Measurements from ENCODE around the gene NDUFB10.

NDUFB10 gene

GRCh38 chr16:1991135-1991551 is 31.8 kb downstream of the NDUFB10 start:
- TF ChIP-seq EZH2phosphoT487 (IDR thresholded peaks at IDR 0.05; ENCODE audit: borderline replicate concordance, low read length) (no peak), CTCF (IDR thresholded peaks at IDR 0.05; ENCODE audit: low read depth, low read length, poor library complexity, severe bottlenecking) (no peak)
- Histone ChIP-seq H3K4me2 (ENCODE audit: low read length) (peak overlapping the region; percentile 100), H3K79me2 (ENCODE audit: control insufficient read depth, low read length) (no peaks in the 10 kb centered on the region), H4K20me1 (ENCODE audit: control insufficient read depth, insufficient read depth, low read depth, low read length) (no peaks in the 10 kb centered on the region), H3K9me2 (replicated peaks; ENCODE audit: control insufficient read depth, low read length) (no peaks in the 10 kb centered on the region), H3K27me3 (ENCODE audit: control insufficient read depth, low read length) (peaks cover 19% of the 10 kb centered on the region), H3K4me3 (ENCODE audit: low read length) (peak overlapping the region; percentile 93), H3K36me3 (ENCODE audit: control insufficient read depth, low read length) (peaks cover 24% of the 10 kb centered on the region), H3K9me3 (ENCODE audit: control insufficient read depth, insufficient read depth, low read length) (peaks cover 5% of the 10 kb centered on the region; the same call in 1 of the 2 replicates), H3K4me1 (ENCODE audit: control insufficient read depth, low read length) (peaks cover 44% of the 10 kb centered on the region), H3F3A (ENCODE audit: control insufficient read depth, insufficient read depth) (peaks cover 38% of the 10 kb centered on the region), H3K27ac (ENCODE audit: low read depth, low read length) (peak overlapping the region; percentile 77)

GRCh38 chr16:1991588-1991947 is 32.2 kb downstream of the NDUFB10 start:
- H3K36me3 ChIP-seq (ENCODE audit: control insufficient read depth, low read length), result peaks cover 21% of the 10 kb centered on the region
- no peaks in the 10 kb centered on the region for H4K20me1 ChIP-seq (ENCODE audit: control insufficient read depth, insufficient read depth, low read depth, low read length)
- peaks cover 40% of the 10 kb centered on the region for H3F3A ChIP-seq (ENCODE audit: control insufficient read depth, insufficient read depth)
- H3K27ac ChIP-seq (ENCODE audit: low read depth, low read length), result peak overlapping the region; percentile 77
- TF ChIP-seq CTCF (IDR thresholded peaks at IDR 0.05; ENCODE audit: low read depth, low read length, poor library complexity, severe bottlenecking) (no peak), EZH2phosphoT487 (IDR thresholded peaks at IDR 0.05; ENCODE audit: borderline replicate concordance, low read length) (no peak)
- H3K9me3 ChIP-seq (ENCODE audit: control insufficient read depth, insufficient read depth, low read length), result peaks cover 5% of the 10 kb centered on the region; the same call in 1 of the 2 replicates
- H3K4me3 ChIP-seq (ENCODE audit: low read length), result peak overlapping the region; percentile 93
- peak overlapping the region; percentile 100 for H3K4me2 ChIP-seq (ENCODE audit: low read length)
- peaks cover 19% of the 10 kb centered on the region for H3K27me3 ChIP-seq (ENCODE audit: control insufficient read depth, low read length)
- H3K4me1 ChIP-seq (ENCODE audit: control insufficient read depth, low read length), result peaks cover 44% of the 10 kb centered on the region
- no peaks in the 10 kb centered on the region for H3K9me2 ChIP-seq (replicated peaks; ENCODE audit: control insufficient read depth, low read length)
- no peaks in the 10 kb centered on the region for H3K79me2 ChIP-seq (ENCODE audit: control insufficient read depth, low read length)

GRCh38 chr16:1991948-1992703 is 32.8 kb downstream of the NDUFB10 start:
- peaks cover 44% of the 10 kb centered on the region for H3K4me1 ChIP-seq (ENCODE audit: control insufficient read depth, low read length)
- no peaks in the 10 kb centered on the region for H4K20me1 ChIP-seq (ENCODE audit: control insufficient read depth, insufficient read depth, low read depth, low read length)
- H3K9me2 ChIP-seq (replicated peaks; ENCODE audit: control insufficient read depth, low read length), result no peaks in the 10 kb centered on the region
- peaks cover 19% of the 10 kb centered on the region for H3K27me3 ChIP-seq (ENCODE audit: control insufficient read depth, low read length)
- TF ChIP-seq EZH2phosphoT487 (IDR thresholded peaks at IDR 0.05; ENCODE audit: borderline replicate concordance, low read length), result no peak
- peak overlapping the region; percentile 100 for H3K4me2 ChIP-seq (ENCODE audit: low read length)
- H3K9me3 ChIP-seq (ENCODE audit: control insufficient read depth, insufficient read depth, low read length), result peaks cover 5% of the 10 kb centered on the region; the same call in 1 of the 2 replicates
- no peaks in the 10 kb centered on the region for H3K79me2 ChIP-seq (ENCODE audit: control insufficient read depth, low read length)
- H3K4me3 ChIP-seq (ENCODE audit: low read length), result peak overlapping the region; percentile 93
- H3K36me3 ChIP-seq (ENCODE audit: control insufficient read depth, low read length), result peaks cover 21% of the 10 kb centered on the region
- peaks cover 40% of the 10 kb centered on the region for H3F3A ChIP-seq (ENCODE audit: control insufficient read depth, insufficient read depth)
- H3K27ac ChIP-seq (ENCODE audit: low read depth, low read length), result peak overlapping the region; percentile 77

- H3K27ac ChIP-seq (ENCODE audit: low read depth, low read length), result no peak overlapping the region
- no peak overlapping the region for H3K4me3 ChIP-seq (ENCODE audit: low read length)
- no peaks in the 10 kb centered on the region for H3K79me2 ChIP-seq (ENCODE audit: control insufficient read depth, low read length)
- no peak for TF ChIP-seq EZH2phosphoT487 (IDR thresholded peaks at IDR 0.05; ENCODE audit: borderline replicate concordance, low read length)
- TF ChIP-seq CTCF (IDR thresholded peaks at IDR 0.05; ENCODE audit: low read depth, low read length, poor library complexity, severe bottlenecking), result no peak
- H3K9me2 ChIP-seq (replicated peaks; ENCODE audit: control insufficient read depth, low read length), result no peaks in the 10 kb centered on the region
- no peaks in the 10 kb centered on the region for H4K20me1 ChIP-seq (ENCODE audit: control insufficient read depth, insufficient read depth, low read depth, low read length)
- peaks cover 42% of the 10 kb centered on the region for H3F3A ChIP-seq (ENCODE audit: control insufficient read depth, insufficient read depth)
- H3K36me3 ChIP-seq (ENCODE audit: control insufficient read depth, low read length), result peaks cover 27% of the 10 kb centered on the region
- peak overlapping the region; percentile 10; the same call in 1 of the 2 replicates for H3K4me2 ChIP-seq (ENCODE audit: low read length)
- peaks cover 44% of the 10 kb centered on the region for H3K4me1 ChIP-seq (ENCODE audit: control insufficient read depth, low read length)
- H3K9me3 ChIP-seq (ENCODE audit: control insufficient read depth, insufficient read depth, low read length), result peaks cover 5% of the 10 kb centered on the region; the same call in 1 of the 2 replicates
- peaks cover 19% of the 10 kb centered on the region for H3K27me3 ChIP-seq (ENCODE audit: control insufficient read depth, low read length)
Measured at GRCh38 chr16:1992704-1993317, 33.5 kb downstream of the NDUFB10 start.
